NCI-H1436 treated with DMSO at 0.1 percent for 48 hours (cell line): Measurements from ENCODE around the gene CCDC117.

Experiments
- DNase-seq: peaks from one replicate; lab custom pipeline; 2025; lab: John Stamatoyannopoulos, UW

The CCDC117 gene

GRCh38 chr22:28830441-28830840 is 57.9 kb downstream of the CCDC117 start:
- DNase-seq: no peak

GRCh38 chr22:28831140-28832072 is 58.9 kb downstream of the CCDC117 start:
- no peak for DNase-seq

- DNase-seq: no peak
Measured at GRCh38 chr22:28832731-28833130, 60.2 kb downstream of the CCDC117 start.

GRCh38 chr22:28833276-28833923 is 60.9 kb downstream of the CCDC117 start:
- DNase-seq: no peak

- DNase-seq: no peak
Measured at GRCh38 chr22:28835630-28836189, 63.2 kb downstream of the CCDC117 start.

GRCh38 chr22:28837640-28838039 is 65.1 kb downstream of the CCDC117 start:
- DNase-seq: no peak
